HCT116 (cell line): ENCODE measurements around the gene FSTL4.

Source experiments
- CEBPB ChIP-seq: IDR thresholded peaks from 2 replicates; pipeline ENCODE4 v1.6.1; 2012; ENCODE audit warnings: low read depth
- CTCF ChIP-seq, 3 experiments: fragments of 200-600 bp in 1 of 3; sonication (generic) in 1 of 3; IDR thresholded peaks in 2 of 3; conservative IDR thresholded peaks in 1 of 3; 2 replicates each; pipeline ENCODE4 v1.5.1; 2012 to 2017; ENCODE audit warnings: low read depth in 2 of 3, low read length in 2 of 3, antibody characterized with exemption in 1 of 3, borderline replicate concordance in 1 of 3, control low read depth in 1 of 3, mild to moderate bottlenecking in 1 of 3, mixed read lengths in 1 of 3, mixed run types in 1 of 3, moderate library complexity in 1 of 3; ENCODE audit not compliant: insufficient read depth in 1 of 3
- EZH2 ChIP-seq: fragments of 200-600 bp; sonication (generic); IDR thresholded peaks from 2 replicates; pipeline ENCODE4 v1.6.1; 2017; ENCODE audit warnings: antibody characterized with exemption, mixed run types
- EZH2phosphoT487 ChIP-seq: fragments of 200-600 bp; IDR thresholded peaks from 2 replicates; pipeline ENCODE4 v1.6.1; 2018; ENCODE audit warnings: antibody characterized with exemption, borderline replicate concordance
- POLR2A ChIP-seq: IDR thresholded peaks from 2 replicates; pipeline ENCODE4 v1.7.0; 2011; ENCODE audit warnings: borderline replicate concordance; ENCODE audit not compliant: insufficient read depth, insufficient read length; ENCODE audit errors: extremely low read depth
- POLR2AphosphoS5 ChIP-seq: IDR thresholded peaks from 2 replicates; pipeline ENCODE4 v1.6.1; 2011; ENCODE audit warnings: mild to moderate bottlenecking, low read depth, low read length, moderate library complexity
- RAD21 ChIP-seq: IDR thresholded peaks from 2 replicates; pipeline ENCODE4 v1.6.1; 2012; ENCODE audit warnings: low read depth, mild to moderate bottlenecking
- SIN3A ChIP-seq: IDR thresholded peaks from 2 replicates; pipeline ENCODE4 v1.6.1; 2012; ENCODE audit warnings: low read depth
- SRF ChIP-seq: IDR thresholded peaks from 2 replicates; pipeline ENCODE4 v1.6.1; 2012; ENCODE audit warnings: low read depth
- ZNF274 ChIP-seq: fragments of 200-500 bp; sonication (Bioruptor generic); IDR thresholded peaks from 2 replicates; pipeline ENCODE4 v1.6.1; 2014; ENCODE audit warnings: mild to moderate bottlenecking, low read depth, low read length, inconsistent platforms

- TF ChIP-seq POLR2A (no peak), CTCF (IDR thresholded peaks at IDR 0.05 in 2 of 3, conservative IDR thresholded peaks at IDR 0.05 in 1 of 3; ENCODE audit: borderline replicate concordance in 1 of 3, insufficient read depth in 1 of 3, low read depth in 2 of 3, low read length in 2 of 3) (no peak), SIN3A (no peak), RAD21 (no peak), POLR2AphosphoS5 (no peak), CEBPB (no peak), EZH2phosphoT487 (no peak), EZH2 (no peak), ZNF274 (no peak), SRF (no peak)
Observed at GRCh38 chr5:133163839-133164238, 448.5 kb downstream of the FSTL4 start.
